ENCODE measurements around the gene MYO3B. TPM values are rescaled to one million over a fixed set of nuclear protein-coding genes. Genes with fewer than 3 reads are reported as not detected.
"Not testable (repeated sequence)": the region's sequence is repeated elsewhere in the genome, so short reads cannot be mapped to it uniquely, and the experiment has no call there.

Gene MYO3B
- total and polyA plus RNA-seq, 2 donors (not counting 1 experiment from before 2014, with no cell fraction given): not detected

- Histone ChIP-seq H3K27ac (ENCODE audit: low read length in 2 of 2) (no peak overlapping the region), H4K20me1 (ENCODE audit: control insufficient read depth, insufficient read depth, low read length, poor library complexity, severe bottlenecking) (no peaks in the 10 kb centered on the region), H3K79me2 (ENCODE audit: control insufficient read depth, insufficient read depth, low read length) (no peaks in the 10 kb centered on the region), H3K9me3 (ENCODE audit: control extremely low read depth in 1 of 3, control insufficient read depth in 2 of 3, insufficient read depth in 1 of 3, low read length in 2 of 3) (peaks cover 0 to 2% (median 0%) of the 10 kb centered on the region in 3 donors), H3K36me3 (replicated peaks in 1 of 2; ENCODE audit: control extremely low read depth in 1 of 2, control insufficient read depth in 1 of 2, extremely low read depth in 1 of 2, insufficient read depth in 2 of 2, low read length in 1 of 2) (no peaks in the 10 kb centered on the region), H3K9ac (ENCODE audit: low read length) (no peak overlapping the region), H3K27me3 (replicated peaks in 1 of 4; ENCODE audit: control extremely low read depth in 1 of 4, control insufficient read depth in 3 of 4, insufficient read depth in 4 of 4, low read length in 3 of 4) (peaks cover 0 to 2% (median 0%) of the 10 kb centered on the region in 4 experiments), H2AFZ (ENCODE audit: insufficient read depth, low read depth, low read length, poor library complexity, severe bottlenecking) (no peak overlapping the region), H3K4me3 (ENCODE audit: control extremely low read depth in 1 of 5, extremely low read depth in 1 of 5, insufficient read depth in 1 of 5, low read depth in 2 of 5, low read length in 4 of 5) (no peak overlapping the region), H3K4me2 (replicated peaks; ENCODE audit: low read depth, low read length, poor library complexity, severe bottlenecking) (no peak overlapping the region), H3K4me1 (ENCODE audit: control insufficient read depth in 2 of 2, insufficient read depth in 2 of 2, low read length in 2 of 2) (no peaks in the 10 kb centered on the region)
- POLR2A ChIA-PET: no interaction called here
- DNase-seq (no peak), ATAC-seq (ENCODE audit: low read depth) (no peak)
- no peak overlapping the region for H3K4me3 Mint-ChIP-seq
- intact Hi-C loops (cut with micrococcal nuclease): no loop called here
- TF ChIP-seq EZH2 (IDR thresholded peaks at IDR 0.05; ENCODE audit: borderline replicate concordance, insufficient read depth, low read depth, low read length, poor library complexity, severe bottlenecking): no peak
- TF ChIP-seq, protein P1, sequence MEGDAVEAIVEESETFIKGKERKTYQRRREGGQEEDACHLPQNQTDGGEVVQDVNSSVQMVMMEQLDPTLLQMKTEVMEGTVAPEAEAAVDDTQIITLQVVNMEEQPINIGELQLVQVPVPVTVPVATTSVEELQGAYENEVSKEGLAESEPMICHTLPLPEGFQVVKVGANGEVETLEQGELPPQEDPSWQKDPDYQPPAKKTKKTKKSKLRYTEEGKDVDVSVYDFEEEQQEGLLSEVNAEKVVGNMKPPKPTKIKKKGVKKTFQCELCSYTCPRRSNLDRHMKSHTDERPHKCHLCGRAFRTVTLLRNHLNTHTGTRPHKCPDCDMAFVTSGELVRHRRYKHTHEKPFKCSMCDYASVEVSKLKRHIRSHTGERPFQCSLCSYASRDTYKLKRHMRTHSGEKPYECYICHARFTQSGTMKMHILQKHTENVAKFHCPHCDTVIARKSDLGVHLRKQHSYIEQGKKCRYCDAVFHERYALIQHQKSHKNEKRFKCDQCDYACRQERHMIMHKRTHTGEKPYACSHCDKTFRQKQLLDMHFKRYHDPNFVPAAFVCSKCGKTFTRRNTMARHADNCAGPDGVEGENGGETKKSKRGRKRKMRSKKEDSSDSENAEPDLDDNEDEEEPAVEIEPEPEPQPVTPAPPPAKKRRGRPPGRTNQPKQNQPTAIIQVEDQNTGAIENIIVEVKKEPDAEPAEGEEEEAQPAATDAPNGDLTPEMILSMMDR (IDR thresholded peaks at IDR 0.05): no peak
- peaks cover 7% of the 10 kb centered on the region for H3K27me3 Mint-ChIP-seq
- CTCF ChIA-PET: no interaction called here
- H3K9me3 Mint-ChIP-seq (ENCODE audit: insufficient read depth): no peaks in the 10 kb centered on the region
- WGBS (ENCODE audit: insufficient coverage): 76% methylated on average over 3 of the region's 3 CpGs
- no peaks in the 10 kb centered on the region for H3K4me1 Mint-ChIP-seq
- no peak overlapping the region for H3K27ac Mint-ChIP-seq
These were observed 429.2 kb downstream of the MYO3B start for GRCh38 chr2:170607171-170607570.

DNA sequence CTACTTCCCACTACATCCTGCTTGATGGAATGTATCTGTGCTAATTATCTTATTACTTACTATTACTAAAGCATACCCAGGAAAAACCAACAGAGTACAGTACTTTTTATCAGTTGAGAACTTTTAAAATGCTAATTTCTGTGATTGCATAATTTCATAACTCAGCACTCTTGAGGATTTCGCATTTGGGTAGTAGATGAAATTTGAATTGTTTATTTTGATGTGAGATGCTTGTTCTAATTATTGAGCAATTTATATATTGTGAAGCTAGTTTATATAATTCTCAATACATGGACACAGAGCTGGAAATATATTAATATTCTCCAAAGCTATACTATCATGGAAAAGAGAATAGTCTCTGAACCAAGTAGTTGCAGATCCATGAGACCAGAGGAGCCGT, 432.7 kb downstream of the MYO3B start:
- peaks cover 0 to 2% (median 0%) of the 10 kb centered on the region in 3 donors for H3K9me3 ChIP-seq (ENCODE audit: control extremely low read depth in 1 of 3, control insufficient read depth in 2 of 3, insufficient read depth in 1 of 3, low read length in 2 of 3)
- Mint-ChIP-seq H3K9me3 (ENCODE audit: insufficient read depth) (peaks cover 1% of the 10 kb centered on the region), H3K27me3 (no peaks in the 10 kb centered on the region), H3K4me3 (no peak overlapping the region), H3K27ac (no peak overlapping the region), H3K4me1 (no peaks in the 10 kb centered on the region)
- CTCF ChIA-PET: no interaction called here
- no peaks in the 10 kb centered on the region for H3K27me3 ChIP-seq (replicated peaks in 1 of 4; ENCODE audit: control extremely low read depth in 1 of 4, control insufficient read depth in 3 of 4, insufficient read depth in 4 of 4, low read length in 3 of 4)
- TF ChIP-seq, protein P1 (IDR thresholded peaks at IDR 0.05): no peak
- no peak for TF ChIP-seq EZH2 (IDR thresholded peaks at IDR 0.05; ENCODE audit: borderline replicate concordance, insufficient read depth, low read depth, low read length, poor library complexity, severe bottlenecking)
- H3K36me3 ChIP-seq (replicated peaks in 1 of 2; ENCODE audit: control extremely low read depth in 1 of 2, control insufficient read depth in 1 of 2, extremely low read depth in 1 of 2, insufficient read depth in 2 of 2, low read length in 1 of 2): no peaks in the 10 kb centered on the region
- DNase-seq (no peak), ATAC-seq (ENCODE audit: low read depth) (no peak)
- no peaks in the 10 kb centered on the region for H4K20me1 ChIP-seq (ENCODE audit: control insufficient read depth, insufficient read depth, low read length, poor library complexity, severe bottlenecking)
- no peak overlapping the region for H2AFZ ChIP-seq (ENCODE audit: insufficient read depth, low read depth, low read length, poor library complexity, severe bottlenecking)
- H3K4me3 ChIP-seq (ENCODE audit: control extremely low read depth in 1 of 5, extremely low read depth in 1 of 5, insufficient read depth in 1 of 5, low read depth in 2 of 5, low read length in 4 of 5): no peak overlapping the region
- H3K27ac ChIP-seq (ENCODE audit: low read length in 2 of 2): no peak overlapping the region
- no peak overlapping the region for H3K9ac ChIP-seq (ENCODE audit: low read length)
- POLR2A ChIA-PET: no interaction called here
- no peaks in the 10 kb centered on the region for H3K4me1 ChIP-seq (ENCODE audit: control insufficient read depth in 2 of 2, insufficient read depth in 2 of 2, low read length in 2 of 2)
- no peak overlapping the region for H3K4me2 ChIP-seq (replicated peaks; ENCODE audit: low read depth, low read length, poor library complexity, severe bottlenecking)
- no CpG with 5 or more reads among the region's 2 CpGs for WGBS (ENCODE audit: insufficient coverage)
- intact Hi-C loops (cut with micrococcal nuclease): no loop called here
- H3K79me2 ChIP-seq (ENCODE audit: control insufficient read depth, insufficient read depth, low read length): no peaks in the 10 kb centered on the region

- H3K27me3 Mint-ChIP-seq; intact Hi-C loops (cut with micrococcal nuclease); H3K4me3 ChIP-seq (ENCODE audit: control extremely low read depth in 1 of 5, extremely low read depth in 1 of 5, insufficient read depth in 1 of 5, low read depth in 2 of 5, low read length in 4 of 5); H3K36me3 ChIP-seq (replicated peaks in 1 of 2; ENCODE audit: control extremely low read depth in 1 of 2, control insufficient read depth in 1 of 2, extremely low read depth in 1 of 2, insufficient read depth in 2 of 2, low read length in 1 of 2); CTCF ChIA-PET; POLR2A ChIA-PET; H2AFZ ChIP-seq (ENCODE audit: insufficient read depth, low read depth, low read length, poor library complexity, severe bottlenecking); H3K4me2 ChIP-seq (replicated peaks; ENCODE audit: low read depth, low read length, poor library complexity, severe bottlenecking); H3K9ac ChIP-seq (ENCODE audit: low read length); H3K27me3 ChIP-seq (replicated peaks in 1 of 4; ENCODE audit: control extremely low read depth in 1 of 4, control insufficient read depth in 3 of 4, insufficient read depth in 4 of 4, low read length in 3 of 4); H3K4me3 Mint-ChIP-seq; H4K20me1 ChIP-seq (ENCODE audit: control insufficient read depth, insufficient read depth, low read length, poor library complexity, severe bottlenecking); H3K27ac ChIP-seq (ENCODE audit: low read length in 2 of 2); H3K79me2 ChIP-seq (ENCODE audit: control insufficient read depth, insufficient read depth, low read length); DNase-seq; H3K27ac Mint-ChIP-seq; ATAC-seq (ENCODE audit: low read depth); H3K4me1 Mint-ChIP-seq; H3K4me1 ChIP-seq (ENCODE audit: control insufficient read depth in 2 of 2, insufficient read depth in 2 of 2, low read length in 2 of 2); H3K9me3 ChIP-seq (ENCODE audit: control extremely low read depth in 1 of 3, control insufficient read depth in 2 of 3, insufficient read depth in 1 of 3, low read length in 2 of 3): not testable (repeated sequence)
- WGBS (ENCODE audit: insufficient coverage): no CpG with 5 or more reads among the region's 7 CpGs
- peaks cover 15% of the 10 kb centered on the region for H3K9me3 Mint-ChIP-seq (ENCODE audit: insufficient read depth)
These were observed 441.0 kb downstream of the MYO3B start for GRCh38 chr2:170618948-170619347.

Data from B cell (primary cell).